NCI-H2196 (cell line): ENCODE results near the gene NRAS.
A peak's percentile ranks its signal among the peaks of the same experiment; 100 is the strongest.
"Not testable (repeated sequence)": the region's sequence is repeated elsewhere in the genome, so short reads cannot be mapped to it uniquely, and the experiment has no call there.

Source experiments
- DNase-seq: peaks from one replicate; lab custom pipeline; 2025; ENCODE audit not compliant: unreplicated experiment; lab: John Stamatoyannopoulos, UW

Gene NRAS

GRCh38 chr1:114716304-114717170 lies at the start of gene NRAS:
Gene NRAS (minus strand): TSS chr1:114716771. CDS start chr1:114716160, 611 bp downstream.
- peak; percentile 95 for DNase-seq

GRCh38 chr1:114764689-114765088 lies 48.1 kb upstream of the NRAS start:
- no peak for DNase-seq

GRCh38 chr1:114758256-114758832 lies 41.8 kb upstream of the NRAS start:
- no peak for DNase-seq

GRCh38 chr1:114757455-114758255 lies 41.1 kb upstream of the NRAS start, which contains the start of gene CSDE1:
Gene CSDE1 (minus strand): TSS chr1:114757984. CDS start chr1:114739890, 18,094 bp downstream.
- peak; percentile 98 for DNase-seq

GRCh38 chr1:114756949-114757454 lies 40.4 kb upstream of the NRAS start:
- no peak for DNase-seq

GRCh38 chr1:114756009-114756892 lies 39.7 kb upstream of the NRAS start:
- no peak for DNase-seq

GRCh38 chr1:114755006-114755931 lies 38.7 kb upstream of the NRAS start:
- DNase-seq, result no peak

- not testable (repeated sequence) for DNase-seq
Observed at GRCh38 chr1:114753702-114754101, 37.1 kb upstream of the NRAS start.

GRCh38 chr1:114753143-114753542 lies 36.6 kb upstream of the NRAS start:
- DNase-seq, result no peak

GRCh38 chr1:114750780-114751179 lies 34.2 kb upstream of the NRAS start:
- DNase-seq, result peak; percentile 66

- DNase-seq, result no peak
Observed at GRCh38 chr1:114749835-114750234, 33.3 kb upstream of the NRAS start.

GRCh38 chr1:114746450-114747121 lies 30.0 kb upstream of the NRAS start:
- no peak for DNase-seq

GRCh38 chr1:114745291-114745690 lies 28.7 kb upstream of the NRAS start:
- DNase-seq, result no peak

- no peak for DNase-seq
Observed at GRCh38 chr1:114741963-114742746, 25.6 kb upstream of the NRAS start.

GRCh38 chr1:114740331-114740730 lies 23.8 kb upstream of the NRAS start:
- DNase-seq, result no peak

GRCh38 chr1:114737314-114737849 lies 20.8 kb upstream of the NRAS start:
- no peak for DNase-seq

GRCh38 chr1:114735479-114735878 lies 18.9 kb upstream of the NRAS start:
- no peak for DNase-seq

GRCh38 chr1:114729782-114730181 lies 13.2 kb upstream of the NRAS start:
- no peak for DNase-seq
